GM21737 (cell line): Measurements from ENCODE around the gene SORCS2.

Experiments
- ATAC-seq: cut with Tn5 transposase; IDR thresholded peaks from one replicate; pipeline ENCODE4 v1.9.1; 2021; ENCODE audit warnings: mild to moderate bottlenecking, moderate library complexity; ENCODE audit not compliant: unreplicated experiment

Gene SORCS2

GRCh38 chr4:7319024-7319423, 126.7 kb downstream of the SORCS2 start:
- ATAC-seq, result no peak

GRCh38 chr4:7320206-7320797, 128.0 kb downstream of the SORCS2 start:
- ATAC-seq, result no peak

- ATAC-seq, result no peak
Observed at GRCh38 chr4:7322166-7322991, 130.0 kb downstream of the SORCS2 start.

GRCh38 chr4:7323461-7323871, 131.1 kb downstream of the SORCS2 start:
- ATAC-seq, result no peak

- no peak for ATAC-seq
Observed at GRCh38 chr4:7323872-7324650, 131.7 kb downstream of the SORCS2 start.

GRCh38 chr4:7324651-7325121, 132.3 kb downstream of the SORCS2 start:
- ATAC-seq, result no peak

- ATAC-seq, result no peak
Observed at GRCh38 chr4:7325541-7325940, 133.2 kb downstream of the SORCS2 start.

GRCh38 chr4:7326306-7326692, 134.0 kb downstream of the SORCS2 start:
- no peak for ATAC-seq

GRCh38 chr4:7326693-7327340, 134.5 kb downstream of the SORCS2 start:
- ATAC-seq, result no peak

GRCh38 chr4:7327341-7327885, 135.1 kb downstream of the SORCS2 start:
- no peak for ATAC-seq

- no peak for ATAC-seq
Observed at GRCh38 chr4:7328162-7328912, 136.0 kb downstream of the SORCS2 start.

DNA sequence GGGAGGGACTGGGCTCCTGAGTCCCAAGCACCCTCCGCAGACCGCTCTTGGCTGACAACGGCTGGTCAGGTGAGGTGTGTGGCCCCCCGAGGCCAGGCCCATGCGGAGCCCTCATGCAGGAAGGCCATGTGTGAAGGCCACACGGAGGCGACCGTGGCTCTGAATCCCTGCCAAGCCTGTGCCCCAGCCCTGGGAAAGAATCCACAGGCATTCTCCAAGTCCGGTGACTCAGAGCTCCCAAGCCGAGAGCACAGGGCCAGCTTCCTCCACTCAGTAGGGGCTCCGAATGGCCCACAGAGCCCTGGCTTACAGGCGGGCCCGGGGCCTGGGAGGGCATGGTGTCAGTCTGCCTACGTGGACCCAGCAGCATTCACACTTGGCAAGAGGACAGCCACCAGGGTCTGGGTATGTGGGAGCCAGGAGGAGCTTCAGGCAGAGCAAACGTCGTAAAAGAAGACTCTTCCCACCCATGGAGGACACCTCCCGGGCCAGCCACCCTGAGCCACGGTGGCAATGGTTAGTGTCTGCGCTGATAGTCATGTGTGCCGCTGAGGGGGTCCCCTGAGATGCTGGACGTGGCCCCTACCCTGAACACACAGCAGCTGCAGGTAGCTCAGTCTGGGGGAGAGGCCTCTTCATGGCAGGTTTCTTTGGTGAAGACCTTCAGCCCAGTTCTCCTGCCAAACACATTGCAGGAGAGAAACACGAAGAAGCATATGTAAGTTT, 136.7 kb downstream of the SORCS2 start:
- no peak for ATAC-seq

GRCh38 chr4:7330031-7330596, 137.8 kb downstream of the SORCS2 start:
- ATAC-seq, result no peak

- no peak for ATAC-seq
Observed at GRCh38 chr4:7330811-7331681, 138.7 kb downstream of the SORCS2 start.

- no peak for ATAC-seq
Observed at GRCh38 chr4:7331682-7332000, 139.3 kb downstream of the SORCS2 start.

DNA sequence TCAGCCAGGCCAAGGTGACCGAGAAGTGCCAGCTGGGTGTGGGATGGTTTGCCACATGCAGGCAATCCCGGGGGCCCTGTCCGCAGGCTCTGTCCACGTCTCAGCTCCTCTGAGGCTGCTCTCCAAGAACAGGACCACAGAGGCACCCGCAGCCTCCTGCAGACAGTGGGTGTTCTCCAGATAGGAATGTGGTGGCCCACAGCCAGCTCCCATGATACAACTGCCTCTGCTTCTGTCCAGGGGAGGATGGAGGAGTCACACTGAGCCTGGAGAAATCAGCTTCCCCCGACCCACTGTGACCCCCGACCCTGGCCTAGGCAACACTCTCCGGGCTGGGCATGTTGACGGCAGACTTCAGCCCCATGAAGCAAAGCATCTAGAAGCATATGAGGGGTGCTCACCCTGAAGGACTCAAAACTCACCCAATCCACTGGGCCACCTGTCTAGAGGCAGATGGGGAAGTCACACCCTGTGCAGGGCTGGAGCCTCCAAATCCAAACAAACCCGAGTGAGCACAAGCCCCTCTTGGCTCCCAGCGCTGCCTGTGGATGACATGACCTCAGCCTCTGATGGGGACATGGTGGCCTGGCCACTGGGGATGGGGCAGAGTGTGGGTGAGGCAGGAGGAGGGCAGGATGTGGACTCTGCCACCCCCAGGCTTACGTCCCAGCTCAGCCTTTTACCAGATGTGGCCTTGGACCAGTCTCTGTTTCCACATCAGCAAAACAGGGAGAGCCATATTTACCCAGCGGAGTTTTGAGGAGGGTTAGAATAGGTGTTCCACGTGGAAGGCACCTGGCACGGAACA, 140.1 kb downstream of the SORCS2 start:
- no peak for ATAC-seq

DNA sequence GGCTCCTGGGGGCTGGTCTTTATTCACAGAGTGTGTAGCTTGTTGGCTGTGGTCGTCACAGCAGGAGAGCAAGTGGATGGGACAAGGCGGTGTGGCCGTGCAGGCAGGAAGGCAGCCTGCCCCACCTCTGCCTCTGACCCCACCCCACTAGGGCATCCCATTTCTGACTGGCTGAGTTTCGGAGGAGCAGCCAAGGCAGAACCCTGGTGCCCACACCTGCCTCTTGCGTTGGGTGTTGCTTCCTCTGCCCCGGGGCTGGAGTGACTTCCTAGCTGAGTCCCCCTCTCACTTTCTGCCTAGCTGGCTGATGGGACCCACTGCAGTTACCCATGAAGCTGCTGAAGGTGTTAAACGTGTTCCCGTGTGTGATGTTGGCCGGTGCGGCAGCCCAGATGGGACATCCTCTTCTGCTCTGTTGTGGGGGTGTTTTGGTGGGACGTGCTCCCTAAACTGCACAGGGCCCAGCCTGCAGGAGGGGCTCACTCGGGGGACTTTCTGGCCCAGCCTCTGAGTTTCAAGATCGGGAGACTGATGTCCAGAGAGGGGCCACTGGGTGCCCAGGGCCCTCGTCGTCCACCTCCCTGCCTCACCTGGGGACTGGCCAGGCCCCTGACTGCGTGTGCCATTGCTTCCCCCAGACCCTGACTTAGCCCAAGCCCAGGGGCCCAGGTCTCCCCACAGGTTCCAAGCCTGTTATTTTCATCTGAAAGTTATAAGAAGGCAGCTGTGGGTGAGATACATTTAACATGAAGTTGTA, 140.9 kb downstream of the SORCS2 start:
- ATAC-seq, result no peak
